GM18867 (cell line): Measurements from ENCODE around the gene KCNMB2.
"Not testable (repeated sequence)": the region's sequence is repeated elsewhere in the genome, so short reads cannot be mapped to it uniquely, and the experiment has no call there.

Experiments used
- ATAC-seq: cut with Tn5 transposase; IDR thresholded peaks from one replicate; pipeline ENCODE4 v1.9.1; 2021; ENCODE audit warnings: mild to moderate bottlenecking, moderate library complexity; ENCODE audit not compliant: unreplicated experiment

The KCNMB2 gene

DNA sequence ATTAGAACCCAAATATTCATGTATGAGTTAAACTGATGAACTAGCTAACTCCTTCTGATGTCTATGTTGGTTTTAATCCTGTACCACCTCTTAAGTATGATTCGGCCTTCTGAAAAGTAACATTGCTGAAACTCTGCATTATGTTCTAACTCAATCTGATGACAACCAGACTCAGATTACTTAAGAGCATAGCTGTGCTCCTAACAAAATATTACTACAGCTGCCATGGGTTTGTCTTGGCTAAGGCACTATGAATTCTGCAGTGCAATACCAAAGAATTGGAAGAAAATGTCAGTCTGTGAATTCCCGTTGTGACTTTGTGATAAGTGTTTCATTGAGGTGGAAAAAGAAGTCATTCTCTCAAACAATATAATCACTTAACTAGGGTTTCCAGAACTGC, 311.0 kb downstream of the KCNMB2 start:
- ATAC-seq, result no peak

DNA sequence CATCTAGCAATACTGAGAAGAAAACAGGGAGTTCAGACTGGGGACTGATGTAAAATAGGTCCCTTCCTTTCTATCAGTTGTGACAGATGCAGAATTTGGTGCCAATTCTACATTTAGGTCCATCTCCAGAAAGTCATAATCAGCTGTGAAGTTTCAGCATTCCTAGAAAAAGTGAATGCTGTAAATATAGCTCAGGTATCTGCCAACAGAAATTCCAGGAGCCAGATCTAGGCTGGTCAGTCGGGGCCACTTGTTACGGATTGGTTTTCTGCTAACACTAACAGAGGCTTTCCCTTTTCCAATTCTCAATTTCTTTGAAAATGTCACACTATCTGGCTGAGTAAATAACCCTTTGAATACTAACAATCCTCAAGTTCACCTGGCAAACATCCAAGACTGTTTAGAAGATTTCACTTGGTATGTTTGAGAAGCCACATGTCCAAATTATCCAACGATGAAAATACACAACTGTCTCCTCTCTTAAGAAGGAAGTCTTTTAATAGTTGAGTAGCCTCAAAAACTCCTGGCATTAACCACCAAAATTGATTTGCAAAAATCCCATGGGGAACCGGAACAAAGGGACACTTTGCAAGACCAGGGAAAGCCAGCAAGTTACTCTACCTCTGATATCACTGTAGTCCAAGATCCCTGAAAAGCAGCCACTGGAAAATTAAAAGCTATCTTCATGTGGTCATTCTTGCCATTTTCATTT, 313.1 kb downstream of the KCNMB2 start:
- no peak for ATAC-seq

DNA sequence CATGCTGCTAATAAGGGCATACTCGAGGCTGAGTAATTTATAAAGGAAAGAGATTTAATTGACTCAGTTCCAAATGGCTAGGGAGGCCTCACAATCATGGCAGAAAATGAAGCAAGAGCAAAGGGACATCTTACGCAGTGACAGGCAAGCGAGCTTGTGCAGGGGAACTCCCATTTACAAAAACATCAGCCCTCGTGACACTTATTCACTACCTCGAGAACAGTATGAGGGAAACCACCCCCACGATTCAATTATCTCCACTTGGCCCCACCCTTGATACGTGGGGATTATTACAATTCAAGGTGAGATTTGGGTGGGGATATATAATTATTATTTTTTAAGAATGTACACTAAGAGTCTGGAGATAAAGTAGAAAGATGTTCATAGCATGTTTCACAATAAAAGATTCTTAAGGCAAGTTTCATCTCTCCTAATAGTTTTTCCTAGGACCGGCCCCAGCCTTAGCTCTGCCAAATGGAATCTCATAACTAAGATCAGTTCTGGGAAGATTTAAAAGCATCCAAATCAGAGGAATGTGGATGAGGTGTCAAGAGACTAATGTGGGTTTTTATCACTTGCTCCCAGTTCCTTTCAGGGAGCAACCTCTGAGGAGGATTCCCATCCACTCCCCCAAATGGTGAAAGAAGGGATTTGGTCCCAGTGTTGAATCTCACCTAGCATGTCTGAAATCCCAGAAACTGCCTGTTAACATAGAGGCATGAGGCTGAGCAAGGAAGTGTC, 314.4 kb downstream of the KCNMB2 start:
- ATAC-seq, result no peak

DNA sequence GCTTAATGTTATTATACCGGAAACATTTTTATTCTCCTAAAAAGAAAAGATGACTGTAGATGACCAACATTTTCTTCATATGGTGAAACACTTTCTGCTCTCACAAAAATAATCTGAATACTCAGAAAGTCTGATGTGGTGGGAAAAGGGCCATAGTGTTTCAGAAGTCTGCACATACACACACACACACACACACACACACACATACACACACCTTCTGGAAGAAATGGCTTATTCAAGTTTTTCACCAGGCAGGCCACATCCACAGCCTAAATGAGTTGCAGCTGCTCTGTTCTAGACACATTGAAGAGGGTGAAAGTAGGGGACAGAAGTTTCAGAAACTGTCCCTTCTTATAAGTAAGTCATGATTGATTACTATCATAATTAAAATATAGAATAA, 315.3 kb downstream of the KCNMB2 start:
- ATAC-seq, result no peak

DNA sequence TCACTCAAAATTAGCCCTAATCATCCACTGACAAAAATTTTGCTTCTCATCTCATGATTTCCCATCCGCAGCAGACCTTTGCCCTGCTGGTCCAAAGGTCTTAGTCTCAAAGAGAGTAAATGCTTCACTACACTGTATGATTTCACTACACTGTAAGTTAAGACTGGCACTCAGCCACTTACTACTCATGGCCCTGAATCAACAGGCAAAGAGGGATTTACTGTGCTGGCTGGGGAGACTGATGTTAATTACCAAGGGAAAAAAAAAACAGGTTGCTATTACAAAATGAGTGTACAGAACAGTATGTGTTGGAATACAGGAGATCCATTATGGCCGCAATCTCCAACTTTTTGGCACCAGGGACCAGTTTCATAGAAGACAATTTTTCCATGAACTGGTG, 320.6 kb downstream of the KCNMB2 start:
- ATAC-seq, result no peak

DNA sequence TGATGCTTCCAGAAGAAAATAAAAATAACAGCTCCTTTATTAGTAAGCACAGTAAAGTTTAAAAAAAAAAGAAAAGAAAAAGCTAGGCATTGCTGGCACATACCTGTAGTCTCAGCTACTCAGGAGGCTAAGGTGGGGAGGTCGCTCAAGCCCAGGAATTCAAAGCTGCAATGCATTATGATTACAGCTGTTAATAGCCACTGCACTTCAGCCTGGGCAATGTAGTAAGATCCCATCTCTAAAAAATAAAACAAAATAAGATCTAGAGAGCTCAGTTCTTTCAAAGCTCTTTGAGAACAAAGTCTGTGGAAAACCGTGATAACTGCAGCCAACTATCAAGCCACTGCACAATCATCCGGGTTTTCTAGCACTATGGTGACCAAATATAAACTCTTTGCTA, 323.1 kb downstream of the KCNMB2 start:
- ATAC-seq, result no peak

DNA sequence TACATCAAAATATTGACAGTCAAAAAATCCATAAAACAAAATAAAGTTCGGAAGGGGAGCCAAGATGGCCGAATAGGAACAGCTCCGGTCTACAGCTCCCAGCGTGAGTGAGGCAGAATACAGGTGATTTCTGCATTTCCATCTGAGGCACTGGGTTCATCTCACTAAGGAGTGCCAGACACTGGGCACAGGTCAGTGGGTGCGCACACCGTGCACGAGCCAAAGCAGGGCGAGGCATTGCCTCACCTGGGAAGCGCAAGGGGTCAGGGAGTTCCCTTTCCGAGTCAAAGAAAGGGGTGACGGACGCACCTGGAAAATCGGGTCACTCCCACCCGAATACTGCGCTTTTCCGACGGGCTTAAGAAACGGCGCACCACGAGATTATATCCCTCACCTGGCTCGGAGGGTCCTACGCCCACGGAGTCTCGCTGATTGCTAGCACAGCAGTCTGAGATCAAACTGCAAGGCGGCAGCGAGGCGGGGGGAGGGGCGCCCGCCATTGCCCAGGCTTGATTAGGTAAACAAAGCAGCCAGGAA, 323.7 kb downstream of the KCNMB2 start:
- ATAC-seq, result not testable (repeated sequence)

DNA sequence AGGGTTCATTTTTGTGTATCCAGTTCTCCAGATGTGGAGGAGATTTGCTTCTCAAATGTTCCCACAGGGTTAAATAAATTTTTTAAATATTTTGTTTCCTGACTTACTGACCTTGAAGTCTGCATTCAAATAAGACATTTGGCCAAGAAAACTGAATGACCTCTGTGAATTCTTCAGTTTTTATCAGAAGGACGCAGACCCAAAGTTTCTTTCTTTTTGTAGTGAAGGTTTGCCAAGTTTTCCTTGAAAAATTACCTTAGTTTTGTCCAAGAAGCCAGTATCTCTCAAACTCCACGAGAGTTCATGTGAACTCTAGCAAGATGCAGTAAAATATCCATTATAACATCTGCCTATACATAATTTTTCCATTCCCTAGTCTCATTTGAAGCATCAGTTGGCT, 332.4 kb downstream of the KCNMB2 start:
- ATAC-seq, result no peak

DNA sequence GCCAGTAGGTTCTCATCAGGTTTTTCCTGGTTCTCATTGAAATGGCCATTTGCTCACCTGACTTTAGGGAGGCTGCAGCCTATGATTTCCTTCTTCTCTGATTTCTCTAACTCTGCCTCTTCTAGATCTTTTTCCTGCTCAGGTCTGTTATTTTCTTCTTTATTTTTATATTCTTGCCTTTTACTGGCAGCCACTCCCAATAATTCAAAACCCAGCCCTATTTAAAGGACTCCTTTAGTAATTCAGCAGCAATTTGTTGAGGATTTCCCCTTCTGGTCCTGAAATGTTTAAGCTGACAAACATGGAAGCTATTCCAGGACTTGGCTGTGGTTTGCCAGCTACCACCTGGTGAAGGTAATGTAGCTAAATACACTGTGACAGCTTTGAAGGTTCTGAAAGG, 333.8 kb downstream of the KCNMB2 start:
- no peak for ATAC-seq

DNA sequence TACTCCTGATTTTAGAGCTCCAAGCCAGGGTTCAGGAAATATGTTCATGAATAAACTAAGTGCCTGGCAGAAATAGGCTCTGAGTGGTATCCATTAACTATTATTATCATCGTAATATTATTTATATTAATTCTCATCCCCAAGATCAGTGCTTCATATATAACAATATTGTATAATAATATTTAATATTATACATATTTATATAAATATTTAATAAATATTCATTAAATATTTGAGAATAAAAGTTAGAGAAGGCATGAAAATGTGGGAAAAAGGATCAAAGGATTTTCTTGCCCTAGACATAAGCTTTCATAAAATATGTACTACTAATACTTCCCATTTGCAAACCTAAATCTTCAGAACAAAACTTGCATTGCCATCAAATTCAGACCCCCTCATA, 338.9 kb downstream of the KCNMB2 start:
- ATAC-seq, result no peak

DNA sequence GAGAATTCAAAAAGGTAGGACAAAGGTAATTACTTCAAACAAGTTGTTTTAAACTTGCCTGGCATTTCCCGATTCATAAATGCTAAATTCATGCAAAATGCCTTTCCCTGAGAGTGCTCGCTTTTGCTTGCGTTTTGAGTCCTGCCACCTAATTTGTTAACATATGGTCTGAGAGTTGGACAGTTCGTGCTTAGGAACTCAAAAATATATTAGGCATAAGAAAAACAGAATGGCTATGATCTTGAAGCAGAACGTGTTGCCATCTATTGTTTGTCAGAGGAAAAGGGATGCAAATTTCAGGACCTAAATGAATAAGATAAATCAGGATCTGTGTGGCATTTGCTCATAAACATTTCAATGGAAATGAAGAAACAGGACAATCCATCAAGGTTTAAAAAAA, 339.6 kb downstream of the KCNMB2 start:
- no peak for ATAC-seq

DNA sequence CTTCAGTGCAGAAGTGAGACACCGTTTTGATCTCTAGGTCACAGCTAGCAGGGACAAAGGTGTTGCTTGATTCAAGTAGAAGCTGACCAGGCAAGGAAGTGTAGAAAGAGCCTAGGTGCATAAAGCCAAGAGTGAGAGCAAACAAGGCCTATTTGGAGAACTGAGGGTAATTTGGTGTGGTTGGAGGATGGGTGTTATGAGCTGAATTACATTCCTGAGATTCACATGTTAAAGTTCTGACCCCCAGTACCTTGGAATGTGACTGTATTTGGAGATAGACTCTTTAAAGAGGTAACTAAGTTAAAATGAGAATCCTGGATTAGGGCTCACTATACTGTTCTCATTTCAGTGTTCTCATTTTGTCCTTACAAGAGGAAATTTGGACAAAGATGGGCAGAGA, 344.0 kb downstream of the KCNMB2 start:
- no peak for ATAC-seq
